ENCODE measurements around the gene USH1C.

GRCh38 chr11:17575431-17576425, 31.5 kb upstream of the USH1C start:
- TF ChIP-seq EP300 (IDR thresholded peaks at IDR 0.05) (no peak), POLR2A (IDR thresholded peaks at IDR 0.05; ENCODE audit: low read depth) (no peak), CTCF (IDR thresholded peaks at IDR 0.05) (no peak)
